GM12878 (cell line): ENCODE measurements around the gene NTMT2. TPM values are rescaled to one million over a fixed set of nuclear protein-coding genes. Genes with fewer than 3 reads are reported as not detected.
"Not testable (repeated sequence)": the region's sequence is repeated elsewhere in the genome, so short reads cannot be mapped to it uniquely, and the experiment has no call there.

Experiments used
- ATAC-seq: fragments of 200-7000 bp; cut with Tn5 transposase; 3 replicates; pipeline ENCODE4 v1.9.1; 2020; ENCODE audit warnings: mild to moderate bottlenecking, moderate library complexity
- BruUV-seq: library from RNA; stranded (reverse); fragments of 400-500 nt; replicated peaks from 2 replicates; lab custom pipeline; 2021; lab: Mats Ljungman, UMichigan
- CTCF ChIA-PET: fragments of 300-600 bp; sonication (Branson Sonifier 250); formaldehyde crosslinking; extraction: SDS; loops from one replicate; lab custom pipeline; 2021; ENCODE audit warnings: inconsistent platforms; lab: Yijun Ruan, JAX
- POLR2A ChIA-PET: fragments of 350-600 bp; formaldehyde crosslinking; extraction: SDS; loops from one replicate; lab custom pipeline; 2021; ENCODE audit warnings: inconsistent platforms; lab: Charles Lee
- RAD21 ChIA-PET: fragments of 300-600 bp; sonication (Branson Sonifier 250); formaldehyde crosslinking; loops from one replicate; lab custom pipeline; 2023; ENCODE audit warnings: antibody characterized with exemption; ENCODE audit not compliant: unreplicated experiment; lab: Charles Lee
- SMC1A ChIA-PET: fragments of 300-600 bp; sonication (Branson Sonifier 250); formaldehyde crosslinking; loops from one replicate; lab custom pipeline; 2023; ENCODE audit not compliant: unreplicated experiment, uncharacterized antibody; lab: Charles Lee
- DNase-seq: peaks from one replicate; pipeline ENCODE4 v3.0.0-alpha.2; 2011; ENCODE audit warnings: low read depth, low spot score
- FAIRE-seq: peaks from 3 replicates; lab custom pipeline; 2011; peaks lifted over from hg19 to GRCh38; lab: Jason Lieb, UNC
- H2AFZ ChIP-seq: 2 replicates; pipeline ENCODE4 v1.6.0; 2011; ENCODE audit warnings: low read depth, low read length, control low read depth; ENCODE audit not compliant: control insufficient read depth
- H3K27ac ChIP-seq: 2 replicates; pipeline ENCODE4 v1.5.1; 2011; ENCODE audit warnings: control low read depth; ENCODE audit not compliant: control insufficient read depth, insufficient read depth
- H3K27me3 ChIP-seq, 2 experiments: replicated peaks in 1 of 2; 2 replicates each; pipeline versions ENCODE4 v1.6.0 to v1.6.1; 2011; ENCODE audit warnings: low read length in 1 of 2; ENCODE audit not compliant: control insufficient read depth in 2 of 2, insufficient read depth in 2 of 2
- H3K36me3 ChIP-seq, 2 experiments: 2 replicates each; pipeline ENCODE4 v1.5.1; 2011; ENCODE audit warnings: low read length in 1 of 2; ENCODE audit not compliant: control insufficient read depth in 2 of 2, insufficient read depth in 2 of 2
- H3K4me1 ChIP-seq: 2 replicates; pipeline ENCODE4 v1.6.1; 2011; ENCODE audit warnings: mild to moderate bottlenecking, low read length, moderate library complexity, mixed read lengths; ENCODE audit not compliant: control insufficient read depth, insufficient read depth
- H3K4me2 ChIP-seq: 2 replicates; pipeline ENCODE4 v1.6.0; 2011; ENCODE audit warnings: control low read depth; ENCODE audit not compliant: control insufficient read depth, insufficient read depth
- H3K4me3 ChIP-seq: fragments of 200-600 bp; sonication (generic); 2 replicates; pipeline ENCODE4 v1.5.1; 2016
- H3K79me2 ChIP-seq: 2 replicates; pipeline ENCODE4 v1.6.0; 2011; ENCODE audit warnings: low read length; ENCODE audit not compliant: control insufficient read depth, insufficient read depth
- H3K9ac ChIP-seq: 2 replicates; pipeline ENCODE4 v1.8.0; 2011; ENCODE audit warnings: low read length, control low read depth, mixed read lengths; ENCODE audit not compliant: control insufficient read depth, insufficient read depth
- H3K9me3 ChIP-seq: replicated peaks from 3 replicates; pipeline ENCODE4 v1.5.1; 2011; ENCODE audit warnings: mild to moderate bottlenecking, low read length; ENCODE audit not compliant: control insufficient read depth, insufficient read depth
- H4K20me1 ChIP-seq: 2 replicates; pipeline ENCODE4 v1.6.0; 2011; ENCODE audit not compliant: control insufficient read depth, insufficient read depth
- ATF7 ChIP-seq: fragments of 450-650 bp; IDR thresholded peaks from 2 replicates; pipeline ENCODE4 v1.6.1; 2016; ENCODE audit warnings: low read depth, mild to moderate bottlenecking
- FOS ChIP-seq: IDR thresholded peaks from 3 replicates; pipeline ENCODE4 v1.6.1; 2011; ENCODE audit warnings: borderline replicate concordance; ENCODE audit not compliant: insufficient read length; ENCODE audit errors: extremely low read depth
- MEF2A ChIP-seq: IDR thresholded peaks from 2 replicates; pipeline ENCODE4 v1.6.1; 2011; ENCODE audit warnings: low read depth, mild to moderate bottlenecking, low read length, moderate library complexity; ENCODE audit not compliant: insufficient read depth
- RCOR1 ChIP-seq: conservative IDR thresholded peaks from 2 replicates; pipeline ENCODE4 v1.6.1; 2012; ENCODE audit warnings: low read depth, low read length, improper control_type of control experiment
- SKIL ChIP-seq: fragments of 450-650 bp; IDR thresholded peaks from 2 replicates; pipeline ENCODE4 v1.6.1; 2017; ENCODE audit warnings: mild to moderate bottlenecking, low read depth, inconsistent platforms; ENCODE audit not compliant: poor library complexity, severe bottlenecking
- SPI1 ChIP-seq: IDR thresholded peaks from 2 replicates; pipeline ENCODE4 v1.6.1; 2011; ENCODE audit warnings: low read depth, mild to moderate bottlenecking, low read length, moderate library complexity, borderline replicate concordance; ENCODE audit not compliant: insufficient read depth
- WGBS: methylation state at CpG from one replicate; pipeline ENCODE4 v1.1.6; 2016; ENCODE audit warnings: low lambda C conversion rate; ENCODE audit not compliant: insufficient replicate concordance, insufficient coverage; ENCODE audit errors: missing lambda C conversion rate; 5-methylcytosine and 5-hydroxymethylcytosine counted together
- in situ Hi-C: fragments of 300-500 bp; cut with MboI; formaldehyde crosslinking; loops from 9 replicates; pipeline ENCODE4 v1.14.3; 2018; ENCODE audit warnings: mixed read lengths
- intact Hi-C: fragments of 100-400 bp; cut with micrococcal nuclease; formaldehyde crosslinking; loops from one replicate; pipeline ENCODE4 v1.14.2; 2022; ENCODE audit not compliant: unreplicated experiment
- polyA plus RNA-seq, 11 experiments: library from polyadenylated mRNA; depleted of rRNA in 4 of 11; unstranded in 6 of 11; stranded (reverse) in 5 of 11; fragments of >200 nt; fragmentation: Nextera tagmentation in 4 of 11; fragmentation: Illumina TruSeq in 1 of 11; extraction: Ambion mirVana in 4 of 11; extraction: Trizol in 1 of 11; gene quantifications; 1 replicate in 1 of 11; 2 replicates in 10 of 11; pipeline versions ENCODE4 v1.2.1 to v1.2.3, GENCODE V29; 2011 to 2016; ENCODE audit warnings: inconsistent platforms in 2 of 11, missing spikeins in 2 of 11, low read depth in 1 of 11
- total RNA-seq, 4 experiments: library from RNA; depleted of rRNA in 3 of 4; stranded (reverse); fragments of >200 nt in 3 of 4; fragmentation: Illumina TruSeq in 1 of 4; extraction: Trizol in 1 of 4; gene quantifications; 2 replicates each; pipeline versions ENCODE4 v1.2.1 to v1.2.3, GENCODE V29; 2013 to 2021

NTMT2 gene
- total and polyA plus RNA-seq, 10 of the 15 experiments (the other 5 are each of a cell fraction or from before 2014, with no cell fraction given), result not detected

- TF ChIP-seq MEF2A (no peak), SPI1 (no peak), SKIL (no peak)
These were observed 20.9 kb downstream of the NTMT2 start (continued) for GRCh38 chr1:170166518-170167180.

- TF ChIP-seq ATF7 (peak; percentile 56; the same call in 1 of the 2 replicates), RCOR1 (no peak), FOS (no peak)
- TF ChIP-seq, all 136 proteins: peak for 1
- BruUV-seq, result no TSS peak
- Histone ChIP-seq H3K4me3 (no peak overlapping the region), H3K4me1 (no peaks in the 10 kb centered on the region), H3K9me3 (no peaks in the 10 kb centered on the region), H3K4me2 (no peak overlapping the region), H3K27ac (no peak overlapping the region), H4K20me1 (no peaks in the 10 kb centered on the region), H3K27me3 (no peaks in the 10 kb centered on the region), H2AFZ (no peak overlapping the region), H3K9ac (no peak overlapping the region), H3K79me2 (no peaks in the 10 kb centered on the region), H3K36me3 (no peaks in the 10 kb centered on the region)
- no peak for FAIRE-seq
- WGBS, result 60% methylated on average over 1 of the region's 1 CpG
- RAD21 ChIA-PET, result interaction anchor here (0.8 to 1.2 kb wide), 2 partner anchors 19 to 364 kb away, joined by 3 read pairs; partner anchors contain the start of gene GORAB
- in situ Hi-C loops (no loop called here), intact Hi-C loops (no loop called here)
- POLR2A ChIA-PET, result interaction anchor here (1.0 kb wide), 1 partner anchor 13 kb away, joined by 3 read pairs; no protein-coding TSS in a partner anchor
- ATAC-seq, result peak; percentile 54
- CTCF ChIA-PET, result no interaction called here
- DNase-seq, result no peak
- SMC1A ChIA-PET, result interaction anchor here (0.7 to 2.6 kb wide), 8 partner anchors 8 to 1760 kb away, joined by 3 to 10 read pairs (median 3); partner anchors contain the start of gene KIFAP3
These were observed 22.5 kb downstream of the NTMT2 start for GRCh38 chr1:170168265-170168664.

- BruUV-seq, POLR2A ChIA-PET, RAD21 ChIA-PET, H3K4me3 ChIP-seq, H2AFZ ChIP-seq, DNase-seq, H3K4me1 ChIP-seq, H3K9me3 ChIP-seq, H3K27me3 ChIP-seq, intact Hi-C loops, H4K20me1 ChIP-seq, H3K79me2 ChIP-seq, H3K9ac ChIP-seq, H3K27ac ChIP-seq, ATAC-seq, H3K4me2 ChIP-seq, in situ Hi-C loops, FAIRE-seq, H3K36me3 ChIP-seq: not testable (repeated sequence)
- SMC1A ChIA-PET, result interaction anchor here (1.1 to 2.6 kb wide), 3 partner anchors 11 to 88 kb away, joined by 3 to 10 read pairs (median 5); no protein-coding TSS in a partner anchor
- 2% methylated on average over 4 of the region's 4 CpGs for WGBS
- CTCF ChIA-PET, result interaction anchor here (1.1 kb wide), 1 partner anchor 36 kb away, joined by 3 read pairs; no protein-coding TSS in a partner anchor
These were observed 24.8 kb downstream of the NTMT2 start for GRCh38 chr1:170170513-170170912.
